Stimulated activated CD4-positive, alpha-beta T cell treated with anti-CD3 and anti-CD28 coated beads, Interleukin-1b, Interleukin-23, amount 100 ng/mL, for 4 hours (primary cell): Measurements from ENCODE around the gene HDGF.

ENCODE experiments used
- DNase-seq, 2 donors: peaks; one replicate each; pipeline ENCODE4 v3.0.0-alpha.2; 2020; ENCODE audit warnings: low read depth in 2 of 2

HDGF gene

DNA sequence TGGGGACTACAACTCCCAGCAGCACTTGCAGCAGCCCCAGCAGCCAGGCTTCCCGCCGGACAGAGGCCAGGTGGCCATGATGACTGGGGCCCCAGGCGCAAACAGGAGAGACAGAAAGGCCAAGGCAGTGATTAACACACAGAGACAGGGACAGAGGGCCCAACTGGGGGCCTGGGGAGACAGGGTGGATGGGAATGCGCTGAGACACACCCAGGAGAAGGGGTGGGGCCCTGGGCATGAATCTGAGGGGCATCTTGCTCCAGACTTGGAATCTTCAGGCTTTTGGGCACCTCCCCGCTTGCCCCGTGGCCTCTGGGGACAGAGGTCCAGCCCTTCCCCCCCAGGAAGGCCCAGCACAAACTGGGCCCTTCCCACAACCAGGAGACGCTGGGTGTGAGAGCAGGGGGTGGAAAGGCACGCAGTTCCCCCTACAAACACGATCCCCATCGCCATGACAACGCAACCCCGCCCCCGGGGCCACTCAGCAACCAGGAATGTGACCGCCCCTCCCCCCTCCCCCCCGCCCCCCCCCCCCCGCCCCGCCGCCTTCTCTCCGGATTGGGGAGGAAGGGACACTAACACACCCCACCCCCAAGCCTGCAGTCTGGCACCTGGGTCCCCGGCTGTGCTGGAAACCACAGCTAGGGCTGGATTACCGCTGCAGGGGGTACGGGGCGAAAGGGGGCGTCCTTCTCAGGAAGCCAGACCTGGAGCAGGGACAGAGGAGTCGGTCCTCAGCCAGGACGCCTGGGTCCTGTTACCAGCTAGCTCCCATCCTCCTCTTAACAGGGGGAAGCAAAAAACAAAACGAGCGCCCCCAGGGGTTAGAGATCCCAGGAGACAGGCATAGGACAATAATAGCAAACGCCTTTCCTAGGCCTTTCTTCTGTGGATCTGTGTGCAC is 4.5 kb downstream of the HDGF start:
- no peak for DNase-seq

DNA sequence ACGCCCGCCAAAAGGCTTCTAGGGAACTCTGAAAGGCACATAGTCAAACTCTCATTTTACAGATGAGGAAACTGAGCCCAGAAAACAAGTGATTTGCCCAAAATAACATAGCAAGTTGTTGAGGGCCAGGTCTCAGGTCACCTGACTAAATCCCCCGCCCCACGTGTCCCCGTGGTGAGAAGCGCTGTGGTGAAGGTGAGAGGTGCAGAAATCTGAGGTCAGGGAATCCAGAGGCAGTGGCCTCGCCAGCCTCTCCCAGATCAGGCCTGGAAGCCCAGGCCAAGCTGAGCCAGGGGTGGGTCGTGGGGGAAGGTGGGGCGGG is 5.1 kb downstream of the HDGF start:
- DNase-seq: no peak

DNA sequence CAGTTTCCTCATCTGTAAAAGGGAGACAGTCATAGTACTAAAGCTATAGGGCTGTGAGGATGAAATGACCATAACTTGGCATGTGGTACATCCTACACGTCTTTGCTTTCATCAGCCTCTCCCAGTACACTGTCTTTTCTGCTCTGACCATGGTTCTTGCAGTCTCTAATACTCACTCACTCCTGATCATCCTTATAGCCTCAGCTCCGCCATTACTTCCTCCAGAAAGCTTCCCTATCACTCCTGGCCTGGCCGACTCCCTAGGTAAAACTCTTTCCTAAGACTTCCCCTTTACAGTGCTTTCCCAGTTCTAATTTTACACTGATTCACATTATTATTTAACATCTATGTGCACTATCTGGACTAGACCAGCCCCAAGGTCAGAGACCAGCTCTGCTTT is 5.6 kb downstream of the HDGF start:
- DNase-seq: no peak

DNA sequence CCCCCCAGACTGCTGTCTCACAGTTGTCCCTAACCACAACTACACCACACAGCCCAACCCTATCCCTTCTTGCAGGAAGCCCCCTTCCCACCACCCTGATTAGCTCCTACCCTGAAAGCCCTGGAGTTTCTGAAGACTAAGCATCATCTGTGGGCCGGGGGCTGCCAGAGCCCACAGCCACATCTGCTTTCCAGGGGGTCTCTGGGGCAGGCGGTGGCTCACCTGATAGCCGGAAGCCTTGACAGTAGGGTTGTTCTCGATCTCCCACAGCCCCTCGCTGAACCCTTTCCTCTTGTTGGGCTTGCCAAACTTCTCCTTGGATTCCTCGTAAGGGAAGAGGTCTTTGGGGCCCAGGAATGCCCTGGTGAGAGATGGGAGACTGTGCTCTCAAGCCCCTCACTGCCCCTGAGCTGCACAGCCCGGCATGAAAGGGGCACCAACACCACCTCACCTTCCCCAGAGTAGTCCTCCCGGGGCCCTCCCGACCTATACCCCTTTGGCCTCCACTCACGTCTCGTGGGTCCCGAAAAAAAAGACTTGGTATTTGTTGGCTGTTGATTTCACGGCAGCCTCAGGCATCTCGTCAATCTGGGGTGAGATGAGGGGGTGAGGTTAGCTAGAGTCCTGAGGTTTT is 6.6 kb downstream of the HDGF start:
- no peak for DNase-seq

DNA sequence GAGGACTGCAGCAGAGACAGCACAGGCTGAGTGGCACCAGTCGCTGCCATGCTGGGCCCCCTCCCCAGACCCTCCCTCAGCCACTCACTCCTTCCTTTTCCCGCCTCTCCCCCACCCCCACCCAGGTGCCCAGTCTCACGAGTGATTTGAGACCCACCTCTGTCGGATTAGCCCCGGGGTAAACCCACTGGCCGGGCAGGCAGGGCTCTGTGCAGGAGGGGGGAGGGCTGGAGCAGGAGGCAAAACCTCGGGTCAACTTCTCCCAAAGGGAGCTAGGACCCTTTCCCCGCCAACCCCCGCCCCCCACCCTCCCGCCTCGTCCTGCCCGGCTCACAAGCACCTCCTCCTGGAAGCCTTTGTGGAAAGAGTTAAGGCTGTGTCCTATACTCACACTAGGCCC is 7.1 kb downstream of the HDGF start:
- DNase-seq: no peak

DNA sequence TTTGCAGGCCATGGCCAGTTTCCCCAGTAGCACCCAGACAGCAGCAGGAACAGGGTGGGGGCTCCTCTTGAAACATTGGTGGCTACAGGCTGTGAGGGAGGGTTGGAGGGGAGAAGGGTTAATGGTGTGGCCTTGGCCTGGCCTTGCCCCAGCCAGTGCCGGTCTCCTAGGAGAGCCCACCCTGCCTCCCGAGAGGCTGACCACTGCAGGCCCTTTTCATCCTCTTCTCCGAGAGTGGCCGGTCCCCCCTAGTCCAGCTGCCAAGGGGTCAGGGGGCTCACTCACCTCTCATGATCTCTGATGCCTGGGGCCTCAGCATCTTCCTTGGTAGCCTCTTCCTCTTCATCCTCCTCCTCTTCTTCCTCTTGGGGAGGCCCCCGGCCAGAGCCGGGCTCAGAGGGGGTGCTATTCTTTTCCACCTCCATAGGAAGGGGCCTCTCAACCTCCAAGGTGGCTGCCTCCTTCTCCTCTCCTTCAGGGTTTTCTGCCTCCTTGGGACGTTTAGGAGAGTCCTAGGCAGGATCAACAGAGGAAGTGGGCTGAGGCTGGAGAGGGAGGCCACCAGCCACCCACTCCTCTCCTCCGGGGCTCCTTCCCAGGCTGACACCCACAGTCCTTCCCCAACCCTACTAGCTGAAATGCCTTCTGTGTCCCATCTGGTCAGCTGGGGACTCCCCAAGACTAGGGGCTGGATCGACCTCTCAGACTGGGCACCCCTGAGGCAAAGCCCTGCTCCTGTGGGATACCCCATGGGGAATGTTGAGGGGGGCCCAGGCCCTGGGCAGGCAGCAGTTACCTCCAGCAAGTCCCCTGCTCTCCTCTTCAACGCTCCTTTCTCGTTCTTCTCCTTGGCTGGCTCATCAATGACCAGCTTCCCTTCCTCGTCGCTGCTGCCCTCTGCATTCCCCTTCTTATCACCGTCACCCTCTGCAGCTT is 7.8 kb downstream of the HDGF start:
- no peak for DNase-seq

DNA sequence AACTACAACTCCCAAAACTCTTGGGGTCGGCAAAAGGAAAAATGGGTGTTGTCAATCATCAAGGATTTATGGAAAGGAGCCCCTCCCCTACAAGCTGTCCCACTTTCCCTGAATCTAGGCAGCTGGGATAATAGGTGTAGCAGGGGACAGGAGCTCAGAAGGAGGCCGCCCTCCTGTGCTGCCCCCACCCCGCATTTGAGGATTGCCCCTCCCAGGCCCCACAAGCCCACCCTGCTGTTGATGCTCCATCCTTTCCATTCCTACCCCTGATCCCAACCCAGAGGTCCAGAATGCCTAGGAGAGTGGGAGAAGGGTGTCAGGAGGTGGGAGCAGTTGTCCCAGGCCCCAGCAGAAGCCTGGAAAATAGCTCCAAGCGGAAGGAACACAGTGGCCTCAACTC is 8.7 kb downstream of the HDGF start:
- DNase-seq: no peak

DNA sequence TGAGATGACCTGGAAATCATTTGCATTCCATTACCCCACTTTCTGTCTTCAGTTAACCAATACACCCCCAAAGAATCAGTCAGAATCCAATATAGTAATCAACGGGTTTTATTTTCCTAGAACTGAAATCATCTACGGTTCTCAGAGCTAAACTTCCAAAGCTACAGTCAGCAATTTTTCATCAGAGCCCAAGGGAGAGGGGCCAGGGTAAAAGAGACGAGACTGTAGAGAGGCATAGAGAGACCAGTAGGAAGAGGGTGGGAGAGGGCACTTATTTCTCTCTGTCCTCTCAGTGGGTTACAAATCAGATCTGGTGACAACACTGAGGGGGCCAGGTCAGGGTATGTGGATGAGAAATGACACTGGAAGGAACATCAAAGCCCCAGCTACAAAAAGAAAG is 9.5 kb downstream of the HDGF start:
- no peak for DNase-seq

DNA sequence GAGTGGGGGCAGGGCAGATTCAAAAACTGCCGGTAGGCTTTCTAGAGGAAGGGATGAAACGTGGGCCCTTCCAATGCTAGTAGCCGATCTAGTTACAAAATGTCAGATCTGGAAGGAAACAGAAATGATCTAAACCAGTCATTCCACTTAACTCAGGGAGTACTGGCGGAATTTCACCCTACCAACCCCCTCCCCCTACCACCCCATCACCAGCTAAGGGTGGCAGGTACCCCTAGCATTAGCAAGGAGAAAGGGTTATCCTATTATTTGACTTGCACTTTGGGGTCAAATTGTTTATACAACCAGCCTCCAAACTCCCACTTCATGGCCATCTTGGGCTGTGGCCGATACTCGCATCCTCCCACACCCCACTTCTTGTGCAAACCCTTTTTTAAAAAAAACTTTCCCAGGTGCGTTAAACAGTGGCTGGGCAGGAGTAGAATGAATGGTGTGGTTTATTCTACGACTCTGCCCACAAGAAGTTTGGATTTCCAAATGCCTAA is 9.9 kb downstream of the HDGF start:
- no peak for DNase-seq

DNA sequence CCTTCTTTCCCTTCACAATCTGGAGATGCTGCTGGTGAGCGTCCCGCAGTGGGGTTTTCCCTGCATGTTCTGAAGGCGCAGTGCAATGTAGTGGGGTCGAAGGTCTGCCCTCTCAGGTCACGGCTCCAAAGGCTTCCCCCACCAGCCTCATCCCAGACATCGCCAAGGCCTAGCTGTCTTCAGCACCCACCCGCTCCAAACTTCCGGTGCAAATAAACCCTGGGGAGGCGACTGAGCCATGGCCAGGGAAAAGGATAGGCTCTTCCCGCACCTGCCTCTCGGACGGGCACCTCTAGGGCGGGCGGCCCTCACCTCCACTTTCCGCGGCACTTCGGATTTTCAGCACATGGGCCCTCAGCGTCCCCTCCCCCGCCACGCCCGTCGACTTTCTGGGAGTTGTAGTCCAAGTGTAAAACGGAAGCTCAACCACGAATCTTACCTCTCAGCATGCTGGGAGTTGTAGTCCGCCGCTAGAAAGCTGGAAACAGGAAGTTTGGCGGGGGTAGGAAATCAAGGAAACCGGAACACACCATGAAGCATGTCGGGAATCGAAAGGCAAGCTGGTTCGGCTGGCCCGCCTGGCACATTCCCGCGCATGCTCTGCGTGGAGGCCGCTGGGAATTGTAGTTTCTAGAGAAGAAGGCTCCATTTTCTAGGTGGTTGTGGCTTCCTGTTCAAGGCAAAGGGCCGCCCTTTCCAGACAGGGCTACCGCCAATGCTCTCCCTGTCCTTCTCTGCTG is 10.6 kb downstream of the HDGF start, which contains the start of gene MRPL24:
Gene MRPL24 (minus strand): TSS at position 348 of the 740 bp plus-strand sequence. CDS start 2,384 bp downstream, outside the sequence.
- DNase-seq: peak; percentile 91 to 93

DNA sequence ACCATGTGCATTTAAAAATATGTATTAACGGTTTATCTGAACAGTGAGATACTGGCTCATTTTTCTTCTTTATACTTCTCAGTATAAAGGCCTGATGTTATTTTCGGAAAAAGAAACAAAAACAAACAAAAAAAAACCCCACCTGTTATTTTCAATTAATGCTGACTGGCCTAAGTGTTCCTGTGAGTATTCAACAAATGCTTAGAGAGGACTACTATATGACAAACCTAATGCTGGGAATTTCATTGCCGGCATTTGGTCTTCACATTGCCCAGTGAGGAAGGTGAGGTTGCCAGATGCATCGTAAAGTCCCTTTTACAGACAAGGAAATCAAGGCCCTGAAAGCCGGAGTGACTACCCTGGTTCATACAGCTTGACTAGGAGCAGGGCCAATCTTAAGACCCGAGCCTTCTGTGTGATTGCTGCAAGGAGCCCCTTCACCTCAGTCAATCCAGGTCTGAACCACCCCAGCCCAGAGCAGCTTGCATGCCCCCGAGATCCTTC is 11.2 kb downstream of the HDGF start:
- DNase-seq: no peak

DNA sequence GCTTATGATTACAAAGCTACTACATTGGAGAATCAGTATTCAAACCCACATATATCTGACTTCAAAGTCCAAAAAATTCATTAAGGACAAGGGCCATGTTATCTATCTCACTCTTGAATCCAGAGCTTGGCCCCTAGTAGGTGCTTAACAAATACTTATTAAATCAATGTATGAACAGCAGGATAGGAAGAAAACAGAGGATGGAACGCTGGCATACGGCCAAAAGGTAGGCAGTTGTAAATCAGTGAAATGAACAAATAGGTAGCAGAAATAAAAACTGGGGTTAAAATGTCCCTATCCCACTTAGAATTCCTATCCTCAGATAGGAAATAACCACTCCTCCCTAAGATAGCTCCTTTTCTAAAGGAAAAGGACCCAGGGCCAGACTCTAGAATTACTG is 12.6 kb downstream of the HDGF start:
- no peak for DNase-seq

DNA sequence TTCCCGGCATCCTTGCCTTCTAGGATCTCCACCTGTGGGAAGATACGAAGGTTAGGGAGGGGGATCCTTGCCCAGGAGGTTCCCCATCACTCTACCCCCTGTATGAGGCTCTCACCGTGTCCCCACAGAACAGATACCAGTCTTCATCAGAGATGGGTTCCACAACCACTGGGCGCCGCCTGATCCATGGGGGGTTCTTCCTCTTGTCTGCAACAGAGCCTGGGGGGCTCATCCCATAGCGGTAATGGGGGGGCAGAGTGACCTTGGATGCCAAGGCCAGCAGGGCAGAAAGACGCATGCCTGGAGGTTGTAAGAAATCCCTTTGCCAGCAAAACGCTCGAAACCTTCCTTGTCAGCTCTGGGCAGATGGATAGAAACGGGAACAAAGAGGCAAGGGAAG is 13.1 kb downstream of the HDGF start:
- DNase-seq: no peak

DNA sequence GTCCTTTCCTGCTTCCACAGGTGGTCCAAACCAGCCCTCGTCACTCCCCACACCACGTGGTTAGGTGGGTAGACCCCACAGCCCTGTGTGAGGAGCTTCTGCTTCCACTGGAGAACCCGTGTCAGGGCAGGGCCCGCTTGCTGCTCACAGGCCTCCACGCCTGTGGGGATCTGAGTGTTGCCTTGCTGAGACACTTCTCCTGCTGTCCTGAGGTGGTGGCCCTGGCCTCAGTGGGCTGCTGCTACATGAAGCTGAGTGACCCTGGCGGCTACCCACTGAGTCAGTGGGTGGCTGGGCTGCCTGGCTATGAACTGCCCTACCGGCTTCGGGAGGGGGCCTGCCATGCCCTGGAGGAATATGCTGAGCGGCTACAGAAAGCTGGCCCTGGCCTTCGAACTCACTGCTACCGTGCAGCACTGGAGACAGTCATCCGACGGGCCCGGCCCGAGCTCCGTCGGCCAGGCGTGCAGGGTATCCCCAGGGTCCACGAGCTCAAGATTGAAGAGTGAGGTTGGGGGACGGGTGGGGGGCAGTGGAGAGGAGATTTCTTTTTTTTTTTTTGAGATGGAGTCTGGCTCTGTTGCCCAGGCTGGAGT is 17.4 kb downstream of the HDGF start:
- DNase-seq: no peak

DNA sequence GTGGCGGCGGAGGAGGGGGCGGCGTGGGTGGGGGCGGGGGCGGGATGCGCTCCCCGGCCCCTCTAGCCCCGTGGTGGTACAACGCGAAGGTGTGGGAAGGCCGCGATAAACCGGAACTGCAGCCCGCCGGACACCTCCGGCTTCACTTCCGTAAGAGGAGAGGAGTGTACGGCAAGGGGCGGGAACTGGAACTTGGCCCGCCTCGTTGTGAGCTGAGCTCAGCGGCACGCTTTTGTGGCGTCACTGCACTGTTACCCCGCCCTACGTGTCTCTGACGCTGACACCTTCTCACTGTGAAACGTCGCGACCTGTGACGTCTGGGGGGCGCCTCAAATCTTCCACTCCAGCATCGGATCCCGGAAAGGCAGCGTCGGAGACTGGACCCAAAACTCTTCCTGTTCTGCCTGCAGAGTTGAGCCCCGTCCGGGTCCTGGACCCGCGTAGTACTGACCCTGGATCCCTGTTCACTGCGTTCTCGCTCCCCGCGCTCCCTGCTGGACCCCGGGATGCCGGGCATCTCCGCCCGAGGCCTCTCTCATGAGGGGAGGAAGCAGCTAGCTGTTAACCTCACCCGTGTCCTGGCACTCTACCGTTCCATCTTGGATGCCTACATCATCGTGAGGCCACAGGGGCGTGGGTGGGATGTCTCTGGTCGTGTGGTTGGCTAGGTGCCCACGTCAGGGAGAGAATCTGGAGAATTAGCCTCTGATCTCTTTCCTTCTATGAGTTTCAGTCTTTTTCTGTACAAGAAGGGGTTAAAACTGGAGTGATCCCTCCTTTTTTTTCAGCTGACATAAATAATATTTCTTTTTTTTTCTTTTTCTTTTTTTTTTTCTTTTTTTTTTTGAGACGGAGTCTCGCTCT is 22.6 kb downstream of the HDGF start, which contains the start of gene ISG20L2:
Gene ISG20L2 (minus strand): TSS at position 168 of the 864 bp plus-strand sequence. CDS start 1,114 bp downstream, outside the sequence.
- peak; percentile 83 for DNase-seq

DNA sequence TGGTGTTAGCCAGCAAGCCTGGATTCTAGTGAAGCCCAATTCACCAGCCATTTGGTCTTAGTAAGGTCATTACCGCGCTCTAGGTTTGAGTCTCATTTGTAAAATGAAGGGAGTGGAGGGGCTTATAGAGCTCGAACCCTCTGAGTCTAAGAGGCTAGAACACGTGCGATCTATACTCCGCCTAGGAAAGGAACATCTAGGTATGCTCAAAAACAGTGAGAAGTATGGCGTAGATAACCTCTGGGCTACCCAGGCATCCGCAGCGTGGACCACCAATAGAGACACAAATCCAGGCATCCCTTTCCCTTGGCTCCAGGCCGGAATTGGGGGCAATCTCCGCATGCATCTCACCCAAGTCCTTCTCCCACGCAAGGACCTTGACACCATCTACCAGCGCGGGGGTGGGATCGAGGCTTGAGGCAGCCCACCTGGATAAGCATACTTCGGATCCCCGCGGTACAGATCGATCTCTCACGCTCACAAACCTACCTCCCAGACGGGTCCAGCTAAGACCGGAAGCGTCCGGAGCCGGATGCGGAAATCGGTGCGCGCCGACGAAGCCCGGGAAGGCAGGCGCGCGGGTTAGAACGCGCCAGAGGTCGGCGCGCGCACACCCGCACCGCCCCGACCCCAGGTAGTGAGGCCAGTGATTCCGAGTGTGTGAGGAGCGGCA is 23.4 kb downstream of the HDGF start, which contains the start of gene METTL25B:
Gene METTL25B (plus strand): TSS at position 544 of the 673 bp plus-strand sequence. CDS start 636 bp downstream, outside the sequence.
- DNase-seq: peak in 1 of 2 donors; percentile 70

DNA sequence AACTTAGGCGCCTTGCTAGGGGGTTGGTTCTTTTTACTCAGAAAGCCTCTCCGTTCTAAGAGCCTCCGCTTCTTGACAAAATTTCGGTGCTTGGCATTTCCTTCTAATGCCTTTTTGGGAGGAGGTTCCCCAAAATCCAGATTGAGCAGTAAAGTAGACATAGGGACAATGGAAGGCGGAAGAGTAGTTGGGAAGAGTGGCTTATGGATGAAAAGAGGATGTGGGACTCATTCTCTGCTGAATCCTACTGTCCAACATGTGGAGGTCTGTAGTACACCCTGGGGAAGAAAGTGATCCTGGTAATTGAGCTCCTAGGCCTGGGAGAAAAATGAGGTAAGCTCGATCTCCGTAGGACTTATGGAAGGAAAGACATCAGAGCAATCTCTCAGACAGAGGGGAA is 24.0 kb downstream of the HDGF start:
- no peak for DNase-seq

DNA sequence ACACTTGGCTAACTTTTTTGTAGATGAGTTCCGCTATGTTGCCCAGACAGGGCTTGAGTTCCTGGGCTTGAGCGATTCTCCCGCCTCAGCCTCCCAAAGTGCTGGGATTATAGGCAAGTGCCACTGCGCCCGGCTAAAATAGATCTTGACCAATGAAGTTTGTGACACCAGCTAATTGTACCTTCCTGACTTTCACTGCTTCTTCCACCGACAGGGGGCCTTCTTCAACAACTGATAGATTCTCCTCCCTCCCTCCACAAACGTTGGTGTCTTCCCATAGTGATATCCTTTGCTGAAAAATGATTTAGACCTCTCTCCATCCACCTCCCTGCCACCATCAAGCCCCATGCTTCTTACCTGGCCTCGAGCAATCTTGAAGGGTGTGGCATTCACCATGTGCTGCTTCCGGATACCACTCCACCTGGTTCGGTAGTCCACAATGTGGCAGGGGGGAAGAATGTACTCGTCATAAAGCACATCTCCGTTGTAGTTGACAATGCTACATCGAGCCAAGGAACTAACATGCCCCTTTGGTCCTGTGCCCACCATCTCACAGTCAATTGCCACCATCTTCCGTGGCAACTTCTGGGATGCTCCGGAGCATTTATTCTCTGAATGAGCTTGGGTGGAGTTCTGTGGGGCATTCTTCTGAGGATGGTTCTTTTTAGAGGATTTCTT is 24.8 kb downstream of the HDGF start:
- DNase-seq: no peak
